Breast epithelium (tissue), 3 donors: ENCODE measurements around the gene ELAC2.

Source experiments
- POLR2A ChIP-seq: fragments of 450-650 bp; IDR thresholded peaks from one replicate; pipeline ENCODE4 v1.6.1; 2016; ENCODE audit warnings: antibody characterized with exemption, mild to moderate bottlenecking, moderate library complexity
- POLR2AphosphoS5 ChIP-seq, 3 donors: sonication (generic); formaldehyde crosslinking; IDR thresholded peaks; one replicate each; pipeline ENCODE4 v1.6.1; 2017; ENCODE audit warnings: antibody characterized with exemption in 3 of 3
- TF ChIP-seq, protein P1 (sequence below), 3 donors: fragments of 450-650 bp; IDR thresholded peaks; one replicate each; pipeline ENCODE4 v1.5.1; 2016 to 2017; ENCODE audit warnings: antibody characterized with exemption in 3 of 3, mild to moderate bottlenecking in 3 of 3, moderate library complexity in 3 of 3

DNA sequence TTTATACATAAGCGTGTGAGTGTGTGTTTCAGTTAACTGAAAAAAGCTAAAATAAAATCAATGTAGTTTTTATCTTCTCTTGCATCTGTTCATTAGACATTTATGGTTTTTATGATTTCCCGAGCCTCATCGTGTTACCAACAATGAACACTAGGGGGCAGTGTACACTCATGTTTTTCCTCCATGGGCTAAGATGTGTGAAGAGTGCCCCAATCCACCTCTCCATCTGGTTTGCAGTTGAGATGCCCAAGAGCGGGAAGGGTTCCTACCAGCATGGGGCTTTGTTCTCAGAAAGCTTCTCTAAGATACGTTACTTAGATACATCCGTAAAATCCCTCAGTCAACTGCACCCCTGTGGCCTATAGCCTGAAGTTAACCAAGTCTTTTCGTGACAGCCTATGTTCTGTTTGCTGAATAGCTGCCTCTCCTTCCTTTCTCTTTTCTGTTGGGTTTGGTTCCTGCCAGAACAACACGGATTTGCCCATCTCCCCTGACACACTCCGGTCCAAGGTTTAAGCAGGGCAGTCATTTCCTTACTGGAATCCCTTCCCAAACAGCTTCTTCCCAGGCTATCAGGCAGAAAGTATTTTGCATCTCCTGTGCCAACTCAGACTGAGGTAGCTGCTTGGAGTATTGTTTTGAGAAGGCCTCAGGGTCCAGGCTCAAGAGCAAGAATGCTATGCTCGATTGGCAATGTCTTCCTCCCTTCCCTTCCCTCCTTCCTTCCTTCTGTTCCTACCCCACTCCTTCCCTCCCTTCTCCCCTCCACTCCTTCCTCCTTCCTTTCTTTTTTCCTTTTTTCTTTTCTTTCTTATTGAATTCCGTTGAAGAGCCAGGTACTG lies 12.9 kb upstream of the ELAC2 start:
- TF ChIP-seq, protein P1, sequence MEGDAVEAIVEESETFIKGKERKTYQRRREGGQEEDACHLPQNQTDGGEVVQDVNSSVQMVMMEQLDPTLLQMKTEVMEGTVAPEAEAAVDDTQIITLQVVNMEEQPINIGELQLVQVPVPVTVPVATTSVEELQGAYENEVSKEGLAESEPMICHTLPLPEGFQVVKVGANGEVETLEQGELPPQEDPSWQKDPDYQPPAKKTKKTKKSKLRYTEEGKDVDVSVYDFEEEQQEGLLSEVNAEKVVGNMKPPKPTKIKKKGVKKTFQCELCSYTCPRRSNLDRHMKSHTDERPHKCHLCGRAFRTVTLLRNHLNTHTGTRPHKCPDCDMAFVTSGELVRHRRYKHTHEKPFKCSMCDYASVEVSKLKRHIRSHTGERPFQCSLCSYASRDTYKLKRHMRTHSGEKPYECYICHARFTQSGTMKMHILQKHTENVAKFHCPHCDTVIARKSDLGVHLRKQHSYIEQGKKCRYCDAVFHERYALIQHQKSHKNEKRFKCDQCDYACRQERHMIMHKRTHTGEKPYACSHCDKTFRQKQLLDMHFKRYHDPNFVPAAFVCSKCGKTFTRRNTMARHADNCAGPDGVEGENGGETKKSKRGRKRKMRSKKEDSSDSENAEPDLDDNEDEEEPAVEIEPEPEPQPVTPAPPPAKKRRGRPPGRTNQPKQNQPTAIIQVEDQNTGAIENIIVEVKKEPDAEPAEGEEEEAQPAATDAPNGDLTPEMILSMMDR (IDR thresholded peaks at IDR 0.05), result peak; percentile 50 to 72 (median 51)
- TF ChIP-seq POLR2A, result no peak
- TF ChIP-seq POLR2AphosphoS5 (IDR thresholded peaks at IDR 0.05), result no peak
